HG03575 (cell line): ENCODE results near the gene MT1X.
"Not testable (repeated sequence)": the region's sequence is repeated elsewhere in the genome, so short reads cannot be mapped to it uniquely, and the experiment has no call there.

Experiments
- ATAC-seq: cut with Tn5 transposase; IDR thresholded peaks from one replicate; pipeline ENCODE4 v1.9.1; 2021; ENCODE audit not compliant: unreplicated experiment, insufficient number of reproducible peaks, low FRiP score; ENCODE audit errors: extremely low read depth

MT1X gene

DNA sequence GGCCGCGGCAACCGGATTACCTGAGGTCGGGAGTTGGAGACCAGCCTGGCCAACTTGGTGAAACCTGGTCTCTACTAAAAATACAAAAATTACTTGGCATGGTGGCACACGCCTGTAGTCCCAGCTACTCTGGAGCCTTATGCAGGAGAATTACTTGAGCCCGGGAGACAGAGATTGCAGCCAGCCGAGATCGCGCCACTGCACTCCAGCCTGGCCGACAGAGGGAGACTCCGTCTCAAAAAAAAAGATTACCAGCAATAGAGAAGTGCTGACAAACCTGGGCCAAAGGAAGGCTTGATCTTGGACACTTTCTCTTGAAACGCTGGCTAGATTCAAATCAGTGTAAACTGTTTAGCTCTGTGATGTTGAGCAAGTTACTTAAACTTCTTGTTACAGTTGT, 8.3 kb upstream of the MT1X start:
- ATAC-seq = no peak

DNA sequence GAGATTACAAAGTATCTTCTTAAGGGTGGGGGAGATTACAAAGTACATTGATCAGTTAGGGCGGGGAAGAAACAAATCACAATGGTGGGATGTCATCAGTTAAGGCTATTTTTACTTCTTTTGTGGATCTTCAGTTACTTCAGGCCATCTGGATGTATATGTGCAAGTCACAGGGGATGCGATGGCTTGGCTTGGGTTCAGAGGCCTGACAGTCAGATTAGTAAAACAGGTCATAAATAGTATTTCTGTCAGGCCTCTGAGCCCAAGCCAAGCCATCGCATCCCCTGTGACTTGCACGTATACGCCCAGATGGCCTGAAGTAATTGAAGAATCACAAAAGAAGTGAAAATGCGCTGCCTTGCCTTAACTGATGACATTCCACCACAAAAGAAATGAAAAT, 7.7 kb upstream of the MT1X start:
- not testable (repeated sequence) for ATAC-seq

DNA sequence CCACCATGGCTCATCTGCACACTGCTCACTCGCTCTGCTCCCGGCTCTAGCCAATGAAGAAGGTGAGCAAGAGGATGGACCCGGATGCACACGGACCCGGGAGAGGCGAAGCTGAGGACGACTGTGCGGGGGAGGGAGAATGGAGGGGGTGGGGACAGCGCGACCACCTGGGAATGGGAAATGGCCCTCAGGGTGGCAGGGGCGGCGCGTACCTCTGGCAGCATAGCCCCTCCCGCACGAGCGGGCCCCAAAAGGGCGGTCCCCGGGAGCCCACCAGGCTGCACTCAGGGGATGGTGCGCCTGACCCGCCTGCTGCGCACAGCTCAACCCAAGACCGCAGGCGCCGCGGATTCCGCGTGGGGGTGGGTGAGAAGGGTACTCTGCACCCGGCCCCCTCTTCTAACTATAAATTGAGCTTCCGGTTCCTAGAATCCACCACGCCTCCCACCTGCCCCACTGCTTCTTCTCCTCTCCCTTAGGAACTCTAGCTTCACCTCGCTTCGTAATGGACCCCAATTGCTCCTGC, 6.5 kb upstream of the MT1X start:
- no peak for ATAC-seq

DNA sequence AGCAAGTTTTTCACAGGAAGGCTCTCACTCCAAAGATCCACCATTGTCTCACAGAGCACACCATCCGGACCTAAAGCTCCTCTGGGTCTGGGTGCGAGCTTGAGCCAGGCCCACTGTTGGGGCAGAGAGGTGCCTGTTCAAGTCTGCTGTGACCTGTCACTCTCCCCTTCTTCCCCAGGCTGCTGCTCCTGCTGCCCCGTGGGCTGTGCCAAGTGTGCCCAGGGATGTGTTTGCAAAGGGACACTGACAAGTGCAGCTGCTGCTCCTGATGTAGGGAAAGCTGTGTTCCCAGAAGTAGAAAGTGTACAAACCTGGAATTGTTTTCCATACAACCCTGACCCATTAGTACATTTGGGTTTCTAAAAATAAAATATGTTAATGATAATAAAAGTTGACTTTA, 4.8 kb upstream of the MT1X start:
- ATAC-seq = no peak

DNA sequence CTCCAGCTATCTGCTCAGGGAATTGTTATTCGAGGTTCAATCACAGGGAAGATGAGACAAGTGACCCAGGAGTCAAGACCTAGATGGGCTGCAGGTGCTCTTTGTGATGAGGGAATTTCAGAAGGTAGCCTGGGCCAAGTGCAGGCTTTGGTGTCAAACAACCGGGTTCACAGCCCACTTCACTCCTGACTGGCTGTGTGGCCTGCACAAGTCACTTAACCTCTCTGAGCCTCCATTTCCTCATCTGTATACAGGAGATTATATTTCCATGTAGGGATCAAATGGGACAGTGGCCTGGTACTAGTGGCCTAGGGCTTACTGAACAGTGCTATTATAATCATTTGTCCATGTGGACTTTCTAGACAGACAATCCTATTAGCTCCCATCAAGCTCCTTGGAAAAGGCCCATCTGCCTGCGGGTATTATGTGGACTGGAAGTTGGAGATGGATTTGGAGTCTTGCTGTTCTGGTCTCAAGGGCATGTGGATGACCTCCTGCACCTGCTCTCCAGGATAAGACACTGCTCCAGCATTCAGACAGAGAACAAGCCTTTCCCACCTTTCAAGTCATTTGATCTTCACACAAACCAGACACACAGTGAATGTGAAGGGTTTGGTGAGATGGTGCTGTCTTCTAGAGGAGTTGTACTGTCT, 3.1 kb upstream of the MT1X start:
- ATAC-seq = no peak

DNA sequence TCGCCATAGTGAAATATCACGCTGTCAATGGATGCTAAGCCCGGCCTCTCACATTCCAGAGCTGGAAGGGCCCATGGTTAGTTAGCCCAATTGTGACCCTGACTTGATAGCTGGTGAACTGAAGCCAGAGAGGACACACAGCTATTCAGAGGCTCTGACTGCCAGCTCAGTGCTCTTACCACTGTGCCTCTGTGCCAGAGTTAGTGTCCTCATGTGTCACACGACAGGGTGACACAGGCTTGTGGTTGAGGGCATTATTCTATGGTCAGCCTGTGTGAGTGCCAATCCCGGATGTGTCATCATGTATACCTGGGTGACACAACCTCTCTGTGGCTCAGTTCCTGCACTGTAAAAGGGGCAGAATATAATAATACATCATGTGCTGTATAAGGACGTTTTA, 2.5 kb upstream of the MT1X start:
- no peak for ATAC-seq

DNA sequence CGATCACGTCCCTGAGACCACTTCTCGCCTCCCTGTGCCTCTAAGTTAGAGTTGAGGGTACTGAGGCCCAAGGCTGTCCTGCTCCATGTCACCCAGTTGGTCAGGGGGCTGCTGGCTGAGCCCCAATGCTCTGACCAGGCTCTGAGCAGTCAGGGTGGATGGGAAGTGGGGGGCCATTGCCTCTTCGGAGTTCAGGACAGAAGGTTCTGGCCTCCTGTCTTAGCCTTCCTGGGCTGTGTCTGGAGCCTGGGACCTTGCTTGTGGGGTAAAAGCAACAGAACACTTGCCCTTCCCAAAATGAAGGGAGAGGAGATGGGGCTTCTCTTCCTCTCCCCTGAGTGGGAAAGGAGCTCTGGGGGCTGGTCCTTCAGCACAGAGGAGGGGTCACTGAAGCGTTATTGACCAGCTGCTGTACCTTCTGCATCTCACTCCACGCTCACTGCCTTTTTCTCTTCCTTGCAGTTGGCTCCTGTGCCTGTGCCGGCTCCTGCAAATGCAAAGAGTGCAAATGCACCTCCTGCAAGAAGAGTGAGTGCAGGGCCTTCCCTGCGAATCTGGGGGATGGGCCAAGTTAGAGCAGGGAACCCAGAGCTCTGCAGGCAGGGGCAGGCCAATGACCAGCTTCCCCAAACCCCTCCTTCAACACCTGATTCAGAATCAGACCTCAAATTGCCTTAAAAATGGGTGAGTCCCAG, 580 bp downstream of the MT1X start:
- ATAC-seq = no peak

DNA sequence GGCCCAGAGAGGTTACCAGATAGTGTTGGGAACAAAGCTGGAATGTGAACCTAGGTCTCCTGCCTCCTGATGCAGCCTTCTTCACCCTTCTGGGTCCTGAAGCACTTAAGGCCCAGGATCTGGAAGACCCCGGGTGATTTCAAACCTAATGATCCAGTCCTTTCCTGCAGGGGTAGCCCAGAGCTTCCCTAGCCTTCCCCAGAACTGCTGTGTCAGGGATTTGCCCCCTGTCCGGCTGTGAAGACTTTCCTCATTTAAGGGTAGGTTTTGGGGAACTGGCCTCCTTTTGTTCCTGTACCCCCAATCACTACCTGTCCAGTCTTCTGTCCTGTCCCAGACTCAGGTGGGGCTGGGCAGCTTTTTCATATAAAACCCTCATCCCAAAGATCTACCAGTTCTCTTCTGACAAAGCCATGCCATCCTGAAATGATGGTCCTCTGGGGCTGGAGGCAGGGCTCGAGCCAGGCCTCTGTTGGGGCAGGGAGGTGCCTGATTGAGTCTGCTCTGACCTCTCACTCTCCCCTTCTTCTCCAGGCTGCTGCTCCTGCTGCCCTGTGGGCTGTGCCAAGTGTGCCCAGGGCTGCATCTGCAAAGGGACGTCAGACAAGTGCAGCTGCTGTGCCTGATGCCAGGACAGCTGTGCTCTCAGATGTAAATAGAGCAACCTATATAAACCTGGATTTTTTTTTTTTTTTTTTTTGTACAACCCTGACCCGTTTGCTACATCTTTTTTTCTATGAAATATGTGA, 1.3 kb downstream of the MT1X start:
- ATAC-seq = no peak

DNA sequence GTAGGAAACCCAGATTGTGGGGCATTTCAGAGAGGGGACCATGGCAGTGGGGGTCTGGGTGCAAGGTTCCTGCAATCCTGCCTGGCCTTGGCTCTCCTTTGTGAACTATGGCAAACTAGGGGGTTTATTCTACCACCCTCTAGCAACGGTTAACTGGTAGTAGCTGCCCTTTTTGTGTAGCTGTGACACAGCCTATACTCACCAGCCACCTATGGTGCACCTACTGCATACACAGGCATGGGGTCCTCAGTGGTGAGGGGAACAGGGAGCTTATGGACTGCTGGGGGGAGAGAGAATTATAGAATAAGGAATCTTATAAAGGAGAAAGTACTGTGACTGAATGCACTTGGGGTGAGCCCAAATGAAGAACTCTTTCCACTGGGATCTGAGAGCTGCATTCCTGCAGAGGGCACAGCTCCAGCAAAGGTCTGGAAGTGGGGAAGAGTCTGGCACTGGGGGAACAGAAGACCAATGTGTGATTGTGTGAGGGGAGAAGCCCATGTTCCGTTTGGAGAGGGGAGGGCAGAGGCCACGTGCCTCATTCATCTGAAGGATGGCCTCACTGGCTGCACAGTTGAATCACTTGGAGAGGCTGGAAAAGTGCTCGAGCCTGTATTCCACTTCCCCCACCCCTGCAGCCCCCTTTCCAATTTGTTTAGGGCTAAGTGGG, 2.1 kb downstream of the MT1X start:
- ATAC-seq = no peak

DNA sequence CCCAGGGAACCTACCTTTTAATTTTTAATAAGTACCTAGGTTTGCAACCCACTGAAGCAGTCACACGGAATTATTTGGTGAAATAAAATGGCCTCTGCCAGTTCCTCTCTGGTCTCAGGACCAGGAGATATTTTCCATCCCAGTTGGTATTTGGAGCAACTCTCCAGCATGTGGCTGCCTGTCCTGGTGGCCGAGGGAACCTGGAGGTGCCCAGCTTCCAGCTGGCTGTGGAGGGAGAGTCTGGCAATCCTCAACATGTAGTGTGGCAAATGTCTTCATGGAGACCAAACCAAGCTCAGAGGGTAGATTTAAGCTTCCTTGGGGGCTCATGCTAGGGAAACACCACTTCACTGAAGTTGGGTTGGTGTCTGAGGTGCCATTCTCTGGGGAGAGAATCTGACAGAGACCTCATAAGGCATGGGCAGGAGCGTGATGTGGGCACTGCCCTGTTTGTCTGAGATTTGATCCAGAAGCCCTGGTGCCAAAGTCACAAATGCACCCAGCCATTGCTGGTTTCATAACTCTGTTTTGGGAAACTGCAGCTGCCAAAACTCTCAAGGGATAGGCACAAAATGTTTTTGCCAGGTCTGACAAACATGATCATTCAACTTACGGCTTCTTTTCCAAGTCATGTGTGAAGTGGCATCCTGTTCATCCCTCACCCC, 2.8 kb downstream of the MT1X start:
- no peak for ATAC-seq

DNA sequence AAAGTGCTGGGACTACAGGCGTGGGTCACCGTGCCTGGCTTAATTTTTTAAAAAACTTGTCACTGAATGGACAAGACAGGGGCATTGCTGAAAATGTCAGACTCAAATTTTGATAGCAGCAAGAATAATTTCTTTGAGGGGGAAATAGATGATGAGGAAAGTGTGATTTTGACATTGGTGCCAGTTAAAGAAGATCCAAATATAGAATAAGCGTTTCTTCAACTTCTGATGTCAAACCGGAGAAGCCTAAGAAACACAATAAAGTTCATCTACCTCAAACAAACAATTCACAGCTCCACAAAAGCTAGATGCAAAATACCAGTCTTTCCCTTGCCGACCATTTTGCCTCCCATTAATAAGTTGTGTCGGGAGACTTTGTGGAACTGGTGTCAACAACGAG, 4.5 kb downstream of the MT1X start:
- no peak for ATAC-seq

DNA sequence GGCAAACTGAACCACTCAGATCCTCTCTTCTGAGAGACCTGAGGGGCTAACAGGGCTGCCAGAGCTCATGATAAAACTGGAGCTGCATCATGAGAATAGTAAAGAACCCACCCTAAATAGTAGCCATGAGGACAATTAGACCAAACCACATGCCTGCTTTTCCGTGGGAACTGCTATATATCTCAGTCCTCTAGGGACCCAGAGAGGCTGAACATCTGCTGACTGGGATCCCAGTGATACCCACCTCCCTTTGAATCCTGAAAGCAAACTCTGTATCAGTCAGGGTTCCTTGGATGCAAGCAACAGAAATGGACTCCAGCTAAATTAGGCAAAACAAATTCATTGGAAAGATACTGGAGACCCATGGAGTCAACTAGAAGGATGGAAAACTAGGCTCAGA, 6.5 kb downstream of the MT1X start:
- no peak for ATAC-seq

DNA sequence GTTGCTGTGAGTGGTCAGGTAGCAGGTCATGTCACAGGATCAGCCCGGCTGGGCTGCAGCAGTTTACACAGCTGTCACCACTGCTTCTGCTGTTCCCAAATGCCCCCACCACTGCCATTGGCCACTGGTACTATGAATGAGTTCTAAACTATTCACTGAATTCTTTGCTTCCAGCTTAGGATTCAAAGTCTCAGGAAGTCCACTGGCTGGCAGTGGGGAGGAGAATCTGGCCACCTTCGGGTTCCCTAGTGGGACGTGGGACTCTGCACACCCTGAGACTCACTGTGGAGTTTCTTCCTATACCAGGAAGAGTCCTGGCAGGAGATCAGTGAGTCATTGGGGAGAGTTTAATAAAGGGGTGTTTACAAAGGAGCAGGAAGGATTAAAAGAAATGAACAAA, 6.9 kb downstream of the MT1X start:
- no peak for ATAC-seq

DNA sequence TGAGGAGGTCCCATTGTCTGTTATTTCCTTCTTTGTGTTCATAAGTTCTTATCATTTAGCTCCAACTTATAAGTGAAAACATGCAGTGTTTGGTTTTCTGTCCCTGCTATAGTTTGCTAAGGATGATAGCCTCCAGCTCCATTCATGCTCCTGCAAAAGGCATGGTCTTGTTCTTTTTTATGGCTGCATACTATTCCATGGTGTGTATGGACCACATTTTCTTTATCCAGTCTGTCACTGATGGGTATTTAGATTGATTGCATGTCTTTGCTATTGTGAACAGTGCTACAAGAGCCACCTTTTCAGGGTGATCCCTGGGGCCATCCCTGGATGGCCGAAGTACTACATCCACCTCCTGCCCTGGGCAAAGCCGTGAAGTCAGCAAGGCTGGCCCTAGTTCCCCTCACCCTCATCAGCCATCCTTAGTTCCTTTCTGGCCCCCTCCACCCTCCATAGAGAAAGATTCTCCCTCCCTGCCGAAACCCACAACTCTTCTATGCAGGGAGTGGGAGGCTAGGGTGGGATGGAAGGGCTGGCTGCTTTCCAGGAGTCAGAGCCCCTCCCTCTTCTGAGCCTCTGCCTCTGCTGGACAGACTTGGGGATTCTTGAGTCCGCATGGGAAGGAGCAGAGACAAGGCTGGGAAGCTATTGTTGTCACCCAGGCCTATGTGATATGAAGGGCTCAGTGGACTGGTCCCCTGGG, 8.3 kb downstream of the MT1X start:
- ATAC-seq = no peak

DNA sequence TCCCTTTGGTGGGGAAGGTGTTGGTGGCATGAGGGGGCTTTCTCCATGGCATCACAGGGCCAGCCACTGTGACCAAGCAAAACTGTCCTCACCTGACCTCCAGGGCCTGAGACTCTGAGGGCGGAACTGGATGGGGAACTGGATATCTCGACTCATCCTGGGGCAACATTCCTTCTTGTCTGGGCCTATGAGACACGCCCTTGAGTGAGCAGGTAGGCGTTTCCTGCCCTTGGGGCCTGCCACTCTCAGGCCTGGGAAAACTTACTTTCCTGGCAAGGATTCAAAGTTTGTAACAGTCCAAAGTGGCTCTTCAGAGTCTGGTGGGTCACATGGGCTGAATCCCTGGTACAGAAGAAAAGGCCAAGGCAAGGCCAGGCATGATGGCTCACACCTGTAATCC, 9.6 kb downstream of the MT1X start:
- ATAC-seq = no peak

DNA sequence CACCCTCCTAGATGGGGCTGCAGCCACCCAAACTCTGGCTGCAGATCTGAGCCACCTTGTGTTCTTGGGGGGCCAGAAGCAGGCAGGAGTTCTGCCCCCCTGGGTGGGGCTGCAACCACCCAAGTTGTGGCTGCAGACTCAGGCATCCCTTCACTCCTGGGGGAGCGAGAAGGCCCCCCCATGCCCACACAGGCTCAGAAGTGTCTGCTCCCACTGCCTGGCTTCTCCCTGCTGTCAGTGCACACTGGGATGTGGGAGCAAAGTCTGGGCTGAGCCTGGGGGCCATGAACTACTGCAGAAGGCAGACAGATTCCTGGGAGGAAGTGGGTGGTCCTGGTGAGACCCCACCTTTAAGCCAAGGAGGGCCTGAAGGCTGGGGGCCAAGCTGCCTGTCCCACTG, 13.0 kb downstream of the MT1X start:
- ATAC-seq = no peak

DNA sequence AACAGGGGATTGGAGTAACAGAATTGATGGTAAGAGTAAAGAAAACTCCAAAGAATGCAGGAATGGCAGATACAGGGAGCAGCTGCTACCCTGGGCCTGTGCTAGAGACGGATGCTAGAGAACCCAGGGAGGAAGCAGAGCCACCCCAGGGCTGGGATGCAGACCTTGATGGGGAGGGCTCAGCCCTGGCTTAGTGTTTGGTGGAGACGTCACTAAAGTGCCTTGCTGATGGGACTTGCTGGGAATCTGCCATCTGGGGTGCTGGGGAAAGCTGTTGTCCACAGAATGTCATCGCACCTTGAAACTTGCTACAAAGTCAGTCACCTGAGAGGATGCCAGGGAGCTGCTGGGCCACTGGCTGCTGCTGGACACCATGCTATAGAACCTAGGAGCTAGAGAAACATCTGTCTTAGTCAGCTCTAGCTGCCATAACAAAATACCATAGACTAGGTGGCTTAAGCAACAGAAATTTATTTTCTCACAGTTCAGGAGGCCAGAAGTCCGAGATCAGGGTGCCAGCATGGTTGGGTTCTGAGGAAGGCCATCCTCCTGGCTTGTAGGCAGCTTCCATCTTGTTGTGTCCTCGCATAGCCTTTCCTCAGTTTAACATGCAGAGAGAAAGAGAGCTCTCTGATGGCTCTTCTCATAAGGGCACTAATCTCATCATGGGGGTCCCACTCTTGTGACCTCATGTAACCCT, 15.3 kb downstream of the MT1X start:
- no peak for ATAC-seq

DNA sequence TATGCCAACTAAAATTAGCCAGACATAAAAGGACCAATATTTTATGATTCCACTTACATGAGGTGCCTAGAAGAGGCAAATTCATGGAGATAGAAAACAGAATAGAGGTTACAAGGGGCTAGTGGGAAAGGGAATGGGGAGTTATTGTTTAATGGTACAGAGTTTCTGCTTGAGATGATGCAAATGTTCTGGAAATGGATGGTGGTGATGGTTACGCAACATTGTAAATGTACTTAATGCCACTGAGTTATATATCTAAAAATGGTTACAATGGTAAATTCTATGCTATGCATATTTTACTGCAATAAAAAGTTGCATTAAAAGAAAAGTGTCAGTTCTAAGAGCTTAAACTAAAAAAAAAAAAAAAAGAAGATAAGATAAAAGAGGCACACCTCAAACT, 17.9 kb downstream of the MT1X start:
- ATAC-seq = no peak
